NCI-H146 treated with DMSO at 0.1 percent for 48 hours (cell line): ENCODE measurements around the gene LRMDA.
A peak's percentile ranks its signal among the peaks of the same experiment; 100 is the strongest.

Experiments used
- DNase-seq: peaks from one replicate; lab custom pipeline; 2025; ENCODE audit not compliant: unreplicated experiment; lab: John Stamatoyannopoulos, UW

The LRMDA gene

DNA sequence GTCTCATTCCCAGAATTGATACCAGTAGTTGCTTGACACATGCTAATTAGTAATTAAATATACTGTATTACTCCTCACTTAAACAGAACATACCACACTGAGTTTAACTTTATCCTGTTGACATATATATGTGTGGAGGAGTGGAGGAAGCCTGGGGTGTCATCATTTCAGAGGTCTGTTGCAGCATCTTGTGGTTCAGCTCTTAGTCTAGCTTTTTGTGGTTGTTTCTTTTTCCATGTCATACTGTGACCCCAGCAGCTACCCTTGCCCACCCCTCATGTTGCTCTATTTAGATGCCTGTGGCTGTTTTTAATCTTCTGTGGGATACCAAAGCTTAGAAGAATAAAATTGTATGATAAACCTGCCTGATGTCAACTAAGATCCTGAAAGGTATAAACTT lies 875.4 kb downstream of the LRMDA start:
- DNase-seq = no peak

DNA sequence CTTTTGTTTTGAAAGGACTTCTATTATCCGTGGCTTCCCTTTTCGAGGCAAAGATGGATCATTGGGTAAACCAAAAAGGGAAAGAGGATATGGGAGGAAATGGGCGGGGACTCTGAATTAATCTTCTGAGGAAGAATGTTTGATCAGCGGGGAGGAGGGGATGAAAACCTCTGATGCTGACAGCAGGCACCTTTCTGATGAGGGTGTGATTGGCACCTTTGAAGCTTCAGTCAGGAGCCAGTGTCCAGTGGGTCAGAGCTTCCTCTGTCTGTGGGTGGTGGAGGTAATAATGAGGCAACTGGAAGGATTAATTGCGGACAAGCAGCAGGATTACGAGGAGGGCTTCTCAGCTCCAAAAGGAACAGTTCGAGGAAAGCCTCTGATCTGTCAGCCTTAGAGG lies 877.6 kb downstream of the LRMDA start:
- DNase-seq = no peak

- no peak for DNase-seq
Observed at GRCh38 chr10:76309741-76310587, 878.5 kb downstream of the LRMDA start.

GRCh38 chr10:76310588-76311080 lies 879.2 kb downstream of the LRMDA start:
- no peak for DNase-seq

- peak; percentile 23 for DNase-seq
Observed at GRCh38 chr10:76311752-76312636, 880.6 kb downstream of the LRMDA start.

DNA sequence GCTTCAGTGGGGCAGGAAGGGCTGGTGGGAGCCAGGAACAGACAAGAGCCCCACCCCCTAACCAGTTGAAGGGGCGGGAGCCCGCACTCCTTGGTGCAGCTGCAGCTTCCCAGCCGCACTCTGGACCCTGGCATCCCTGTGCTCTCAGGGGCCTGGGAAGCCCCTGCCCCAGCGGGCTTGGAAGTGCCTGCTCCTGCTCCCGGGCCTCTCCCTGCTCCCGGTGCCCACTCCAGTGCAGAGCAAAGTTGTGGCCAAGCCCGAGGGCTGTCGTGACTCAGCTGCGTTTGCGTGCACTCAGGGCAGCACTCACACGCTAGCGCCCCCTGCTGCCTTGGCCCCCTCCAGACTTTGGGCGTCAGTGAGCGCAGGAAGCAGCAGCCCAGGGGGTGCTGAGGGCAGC lies 883.8 kb downstream of the LRMDA start:
- DNase-seq = no peak

DNA sequence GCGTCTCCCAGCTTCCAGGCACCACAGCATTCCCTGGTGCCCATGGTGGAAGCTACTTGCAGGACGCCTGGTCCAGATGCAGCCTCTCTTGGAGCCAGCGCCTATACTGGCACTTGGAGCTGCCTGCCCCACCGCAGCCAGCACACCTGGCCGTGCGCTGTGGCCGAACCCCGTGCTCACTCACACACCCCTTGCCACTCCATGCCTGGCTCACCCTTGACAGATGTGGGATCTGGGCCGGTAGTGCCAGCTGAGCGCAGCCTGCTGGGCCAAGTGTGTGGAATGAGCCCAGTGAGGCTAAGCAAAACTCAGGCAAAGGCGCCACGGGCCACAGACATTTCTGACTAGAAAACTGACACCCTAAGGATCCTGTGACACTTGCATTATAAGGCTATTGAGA lies 884.8 kb downstream of the LRMDA start:
- DNase-seq = no peak

- no peak for DNase-seq
Observed at GRCh38 chr10:76317078-76317477, 885.7 kb downstream of the LRMDA start.

DNA sequence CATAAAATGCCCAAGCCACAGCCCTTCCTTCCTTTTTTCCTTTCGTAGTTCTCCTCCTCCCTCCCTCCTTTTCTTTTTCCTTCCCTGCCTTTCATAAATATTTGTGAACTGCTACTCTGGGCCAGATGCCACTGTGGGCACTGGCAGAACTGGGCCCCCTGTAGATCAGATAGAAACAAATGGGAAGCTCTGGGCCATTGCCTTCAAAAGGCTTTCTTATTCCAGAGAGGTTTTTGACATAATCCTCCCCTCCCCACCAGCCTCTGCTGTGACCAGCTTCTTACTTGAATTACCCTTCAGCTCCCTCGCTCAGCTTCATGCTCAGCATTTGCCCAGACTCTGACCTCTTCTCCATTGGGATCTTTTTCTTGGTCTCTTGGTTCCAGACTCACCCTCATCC lies 886.8 kb downstream of the LRMDA start:
- DNase-seq = no peak

DNA sequence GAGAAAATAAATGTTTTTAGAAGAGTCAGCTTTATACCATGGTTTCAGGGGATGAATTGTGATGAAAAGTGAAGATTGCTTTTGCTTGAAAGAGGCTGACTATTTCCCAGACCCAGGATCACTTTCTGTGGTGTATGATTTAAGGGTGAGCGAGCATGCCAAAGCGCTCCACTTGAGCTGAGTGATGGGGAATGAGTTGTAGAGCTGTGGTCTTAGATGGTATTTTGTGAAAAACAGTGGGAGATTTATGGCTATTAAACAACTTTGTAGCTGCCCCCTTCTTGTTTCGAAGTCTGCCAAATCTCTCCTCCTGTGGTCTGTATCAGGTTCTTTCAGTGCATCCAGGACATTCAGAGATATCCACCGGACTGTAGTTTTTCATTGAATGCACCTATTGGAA lies 888.2 kb downstream of the LRMDA start:
- DNase-seq = no peak

DNA sequence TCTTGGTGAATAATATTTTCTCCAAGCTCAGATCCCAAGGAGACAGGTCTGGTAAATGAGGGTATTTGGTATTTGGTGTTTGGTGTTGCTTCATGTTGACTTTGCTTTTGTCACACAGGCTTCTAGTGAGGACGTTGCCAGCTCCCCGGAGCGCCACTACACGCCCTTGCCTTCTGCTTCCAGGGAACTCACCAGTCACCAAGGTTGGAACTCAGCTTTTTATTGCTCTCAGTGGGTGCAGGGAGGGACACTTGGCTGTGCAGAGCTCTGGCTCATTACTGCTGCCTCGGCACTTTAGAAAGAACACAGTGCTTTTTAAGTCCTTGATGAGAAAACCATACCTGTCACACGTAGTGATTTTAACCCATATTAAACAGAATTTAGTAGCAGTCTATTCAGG lies 892.9 kb downstream of the LRMDA start:
- DNase-seq = peak; percentile 24

DNA sequence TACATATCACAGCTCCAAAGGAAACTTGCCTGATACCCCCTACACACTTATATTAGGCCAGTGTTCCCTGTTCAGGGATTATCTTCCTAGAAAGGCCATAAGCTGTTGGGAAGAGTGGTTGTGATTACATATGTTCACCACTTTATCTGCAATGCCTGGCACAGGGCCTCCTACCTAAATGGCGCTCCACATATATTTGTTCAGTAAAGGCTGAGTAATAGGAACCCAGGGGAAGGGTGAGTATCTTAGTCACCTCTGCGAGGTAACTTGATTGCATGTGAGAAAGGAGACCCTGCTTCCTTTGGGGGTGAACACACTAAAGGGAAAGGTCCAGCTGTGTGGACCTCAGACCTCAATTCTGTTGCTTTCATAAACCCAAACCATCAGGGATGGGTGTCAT lies 896.0 kb downstream of the LRMDA start:
- no peak for DNase-seq

- DNase-seq = no peak
Observed at GRCh38 chr10:76328348-76328747, 896.9 kb downstream of the LRMDA start.

DNA sequence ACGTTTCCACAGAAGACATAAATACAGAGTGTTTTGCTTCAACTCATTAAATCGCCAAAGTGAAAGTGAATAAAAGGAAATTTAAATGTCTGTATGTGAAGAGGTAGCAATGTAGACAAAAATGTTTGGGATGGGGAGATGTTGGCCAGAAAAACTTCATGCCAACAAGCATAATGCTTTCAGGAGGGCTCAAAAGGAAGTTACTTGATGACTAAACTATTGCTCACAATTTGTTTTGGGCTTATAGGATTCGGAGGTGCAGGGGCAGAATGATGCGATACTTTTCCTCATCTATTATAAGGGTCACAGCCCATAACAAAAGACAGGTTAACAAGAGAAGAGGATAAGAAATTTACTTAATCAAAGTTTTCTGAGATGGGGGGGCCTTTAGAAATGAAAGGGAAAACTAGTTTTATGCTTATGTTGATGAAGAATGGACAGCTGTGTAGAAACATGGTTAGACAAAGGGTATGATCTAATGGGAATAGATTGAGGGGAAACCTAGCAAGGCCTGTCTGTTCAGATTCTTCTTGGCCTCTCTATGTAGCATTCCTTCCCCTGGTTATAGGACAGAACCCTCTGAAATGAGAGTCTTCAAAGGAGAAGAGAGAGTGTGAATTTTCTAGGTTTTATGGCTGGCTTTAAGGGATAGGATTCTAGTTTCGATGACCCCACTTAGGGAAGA lies 898.6 kb downstream of the LRMDA start:
- no peak for DNase-seq

DNA sequence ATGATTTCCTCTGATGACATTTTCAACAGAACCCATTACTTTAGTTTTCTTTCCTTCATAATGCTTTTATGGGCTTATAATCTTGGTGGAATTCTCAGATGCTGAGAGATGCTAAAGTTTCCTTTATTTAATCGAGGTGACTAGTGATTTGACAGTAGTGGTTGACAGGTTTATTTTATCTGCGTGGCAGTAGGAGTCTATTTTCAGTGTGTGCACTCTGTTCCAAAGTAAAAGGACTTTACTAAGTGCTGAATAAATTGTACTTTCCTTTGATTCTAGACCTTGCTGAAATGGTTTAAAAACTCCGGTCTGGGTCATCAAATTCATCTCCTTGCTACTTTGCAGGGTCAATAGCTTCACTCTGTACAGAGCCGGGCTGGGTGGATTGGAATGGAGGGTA lies 900.3 kb downstream of the LRMDA start:
- no peak for DNase-seq

GRCh38 chr10:76333326-76333725 lies 901.9 kb downstream of the LRMDA start:
- no peak for DNase-seq

- DNase-seq = no peak
Observed at GRCh38 chr10:76333796-76334195, 902.4 kb downstream of the LRMDA start.

DNA sequence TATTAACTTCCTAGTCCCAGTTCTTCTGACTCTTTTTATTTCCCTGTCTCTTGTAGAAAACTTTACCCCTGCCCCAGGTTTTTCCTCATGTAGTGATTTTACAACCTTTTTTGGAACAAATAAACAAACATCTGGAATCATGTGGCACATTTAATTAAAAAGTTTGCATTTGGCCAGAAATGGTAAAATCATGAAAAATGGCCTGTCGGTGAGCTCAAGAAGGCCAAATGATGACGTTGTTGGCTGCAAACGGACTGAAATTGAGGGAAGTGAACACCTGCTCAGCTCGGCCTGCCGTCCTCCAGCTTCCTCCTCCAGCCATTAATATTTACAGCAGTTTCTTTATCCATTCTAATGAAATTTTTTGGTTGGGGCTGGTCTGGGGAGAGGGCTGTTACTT lies 902.8 kb downstream of the LRMDA start:
- DNase-seq = no peak

GRCh38 chr10:76336213-76336963 lies 905.0 kb downstream of the LRMDA start:
- DNase-seq = no peak

DNA sequence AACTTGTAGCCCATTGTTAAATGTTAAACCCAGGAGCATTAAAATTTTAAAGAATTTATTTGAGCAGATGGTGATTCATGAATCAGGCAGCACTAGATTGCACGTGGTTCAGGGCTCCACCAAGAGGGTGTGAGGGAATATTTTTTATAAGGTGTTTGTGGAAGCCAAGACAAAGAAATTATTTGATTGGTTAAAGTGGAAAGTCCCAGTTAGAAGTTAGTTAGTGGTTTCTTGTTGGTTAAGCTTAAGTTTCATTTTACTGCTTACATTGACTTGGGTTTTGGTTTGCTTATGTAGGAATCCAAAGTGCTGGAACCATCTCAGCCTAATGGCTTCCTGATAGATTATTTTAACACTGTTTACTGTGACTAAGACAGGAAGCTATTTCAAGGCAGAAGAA lies 906.2 kb downstream of the LRMDA start:
- DNase-seq = no peak

DNA sequence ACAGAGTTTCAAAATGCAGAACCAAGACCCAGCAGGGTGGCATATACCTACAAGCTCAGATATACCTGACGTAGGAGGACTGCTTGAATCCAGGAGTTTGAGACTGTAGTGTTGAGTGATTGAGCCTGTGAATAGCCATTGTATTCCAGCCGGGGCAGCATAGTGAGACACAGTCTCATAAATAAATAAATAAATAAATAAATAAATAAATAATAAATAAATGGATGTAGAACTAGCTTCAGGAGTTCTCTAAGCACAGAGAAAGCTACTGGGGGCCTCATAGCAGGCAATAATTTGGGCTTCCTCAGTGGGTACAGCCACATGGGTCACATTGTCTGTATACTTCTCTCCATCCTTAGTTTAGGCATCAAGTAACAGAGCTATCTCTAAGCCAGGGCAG lies 906.8 kb downstream of the LRMDA start:
- DNase-seq = no peak
